GM06990 (cell line): ENCODE measurements around the gene TEX19.

Experiments used
- DNase-seq: peaks from one replicate; pipeline ENCODE4 v3.0.0-alpha.2; 2011; ENCODE audit not compliant: insufficient read length; ENCODE audit errors: extremely low read depth
- H3K27me3 ChIP-seq: replicated peaks from 2 replicates; pipeline ENCODE4 v1.6.0; 2011; ENCODE audit warnings: low read length; ENCODE audit not compliant: control insufficient read depth, insufficient read depth
- H3K36me3 ChIP-seq: 2 replicates; pipeline ENCODE4 v1.5.1; 2011; ENCODE audit warnings: low read length; ENCODE audit not compliant: control insufficient read depth, insufficient read depth
- H3K4me3 ChIP-seq: replicated peaks from 2 replicates; pipeline ENCODE4 v1.5.1; 2011; ENCODE audit warnings: low read depth, mild to moderate bottlenecking, control low read depth, low read length
- CTCF ChIP-seq: IDR thresholded peaks from 2 replicates; pipeline ENCODE4 v1.5.1; 2011; ENCODE audit warnings: low read length, control low read depth, mild to moderate bottlenecking, inconsistent platforms; ENCODE audit not compliant: insufficient read depth, poor library complexity, severe bottlenecking

The TEX19 gene

DNA sequence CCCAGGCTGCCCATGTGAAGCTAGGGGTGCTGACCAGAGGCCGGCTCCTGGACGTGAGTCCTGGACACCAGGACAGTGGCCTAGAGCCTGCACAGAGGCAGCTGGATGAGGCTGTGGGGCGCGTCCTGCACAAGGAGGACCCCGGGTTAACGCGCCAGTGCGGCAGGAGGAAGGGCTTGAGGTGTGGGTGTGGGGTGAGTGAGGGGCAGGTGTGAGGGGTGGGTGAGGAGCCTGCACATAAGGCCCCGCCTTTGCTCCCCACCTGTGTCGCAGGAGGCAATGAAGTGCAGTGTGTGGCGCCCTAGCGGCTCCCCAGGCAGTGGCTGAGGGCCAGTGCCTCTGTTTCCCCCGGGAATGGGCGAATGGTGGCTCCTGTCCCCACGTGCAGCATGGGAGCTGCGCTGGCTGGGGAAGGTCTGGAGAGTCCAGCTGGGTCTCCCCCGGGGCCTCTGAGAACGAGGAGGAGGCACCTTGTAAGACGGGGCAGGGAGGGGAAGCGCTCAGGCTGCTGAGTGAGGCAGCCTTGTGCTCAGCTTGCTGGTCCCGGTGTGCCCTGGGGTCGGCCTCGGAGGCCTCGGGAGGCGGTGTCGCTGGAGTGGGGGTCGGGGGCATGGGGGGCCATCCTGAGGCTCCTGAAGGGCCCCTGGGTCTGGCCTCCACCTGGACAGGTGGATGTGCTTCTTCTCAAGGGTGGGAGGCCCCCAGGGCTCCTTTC lies 44.9 kb upstream of the TEX19 start:
- Histone ChIP-seq H3K36me3 (no peaks in the 10 kb centered on the region), H3K4me3 (no peak overlapping the region), H3K27me3 (no peaks in the 10 kb centered on the region; the same call in 1 of the 2 replicates)
- DNase-seq, result no peak
- TF ChIP-seq CTCF, result no peak

DNA sequence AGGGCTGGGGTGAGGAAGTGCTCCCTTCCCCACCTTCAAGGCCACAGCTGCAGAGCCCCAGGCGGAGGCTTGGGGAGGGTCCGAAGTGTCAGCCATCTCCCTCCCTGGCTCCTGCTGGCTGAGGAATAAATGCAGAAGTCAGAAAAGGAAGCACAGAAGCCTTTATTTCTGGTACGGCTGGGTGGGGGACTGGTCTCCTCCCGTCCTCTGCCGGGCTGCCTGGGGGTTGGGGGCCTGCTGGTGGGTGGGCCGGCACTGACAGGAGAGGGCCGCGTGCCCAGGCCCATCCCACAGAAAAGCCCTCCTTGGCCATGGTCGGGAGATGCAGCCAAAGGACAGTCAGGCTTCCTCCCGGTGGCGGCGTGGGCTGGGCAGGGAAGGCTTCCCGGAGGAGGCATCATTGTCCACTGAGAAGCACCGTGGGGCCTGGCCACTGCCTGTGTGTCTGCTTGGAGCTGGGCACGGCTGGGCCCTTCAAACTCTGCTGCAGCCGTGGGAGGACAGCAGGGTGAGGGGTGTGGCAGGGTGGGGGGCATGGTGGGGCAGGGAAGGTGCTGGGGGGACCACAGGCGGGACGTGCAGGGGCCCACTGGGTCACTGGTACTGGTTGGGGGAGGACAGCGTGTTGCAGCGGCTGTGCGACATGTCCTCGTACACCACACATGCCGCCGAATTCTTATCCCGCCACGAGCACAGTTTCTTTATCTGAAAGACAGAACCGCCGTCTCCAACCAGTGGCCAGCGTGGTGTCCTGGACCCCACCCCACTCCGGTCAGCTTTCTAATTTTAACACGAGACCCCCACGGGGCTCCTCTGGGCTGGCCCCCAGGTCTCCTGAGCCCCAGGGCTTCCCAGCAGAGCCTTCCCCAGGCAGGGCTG lies 44.1 kb upstream of the TEX19 start:
- TF ChIP-seq CTCF, result no peak
- Histone ChIP-seq H3K27me3 (no peaks in the 10 kb centered on the region; the same call in 1 of the 2 replicates), H3K36me3 (no peaks in the 10 kb centered on the region), H3K4me3 (no peak overlapping the region)
- DNase-seq, result no peak

GRCh38 chr17:82315703-82316358 lies 43.2 kb upstream of the TEX19 start:
- no peak for TF ChIP-seq CTCF
- no peak for DNase-seq
- Histone ChIP-seq H3K27me3 (no peaks in the 10 kb centered on the region; the same call in 1 of the 2 replicates), H3K36me3 (no peaks in the 10 kb centered on the region), H3K4me3 (no peak overlapping the region)

GRCh38 chr17:82316651-82317393 lies 42.2 kb upstream of the TEX19 start:
- no peak for DNase-seq
- TF ChIP-seq CTCF, result no peak
- H3K27me3 ChIP-seq, result no peaks in the 10 kb centered on the region; the same call in 1 of the 2 replicates
- no peak overlapping the region for H3K4me3 ChIP-seq
- H3K36me3 ChIP-seq, result no peaks in the 10 kb centered on the region

DNA sequence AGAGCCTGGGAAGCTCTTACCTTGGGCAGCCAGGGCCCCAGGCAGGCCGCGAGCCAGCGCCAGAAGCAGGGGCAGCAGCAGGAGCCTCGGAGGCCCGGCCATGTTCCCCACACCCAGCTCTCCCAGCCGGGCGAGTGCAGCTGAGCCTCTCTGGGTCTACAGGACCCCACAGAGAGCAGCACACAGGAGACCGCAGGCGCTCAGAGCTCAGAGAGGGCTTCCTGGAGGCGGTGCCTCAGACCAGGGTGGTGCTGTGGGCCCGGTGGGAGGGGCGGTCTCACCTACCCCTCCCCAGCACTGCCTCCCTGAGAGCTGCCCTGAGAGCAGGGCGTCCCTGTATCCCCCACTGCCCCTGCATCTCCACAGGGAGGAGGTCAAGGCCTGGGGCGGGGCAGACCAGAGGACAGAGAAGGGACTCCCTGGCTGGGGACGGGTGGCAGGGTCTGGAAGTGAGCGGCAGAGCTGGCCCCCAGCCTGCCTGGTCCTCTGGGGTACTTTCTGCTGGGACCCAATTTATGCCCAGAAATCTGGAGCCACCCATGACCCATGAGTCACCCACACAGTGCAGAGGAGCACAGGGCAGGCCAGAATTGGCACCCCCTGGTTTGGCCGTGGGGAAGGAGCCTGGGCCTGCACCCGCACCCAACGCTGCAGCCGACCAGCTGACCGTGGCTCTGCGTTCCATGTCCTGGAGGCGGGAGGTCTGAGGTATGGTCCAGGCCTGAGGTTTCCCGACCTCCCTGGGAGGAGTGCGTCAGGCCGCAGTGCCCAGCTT lies 41.5 kb upstream of the TEX19 start, which contains the start of gene CD7:
TSS of gene CD7 (minus strand) at position 215 of the 775 bp plus-strand sequence. CDS start at position 102, 113 bp downstream.
- no peak for DNase-seq
- no peaks in the 10 kb centered on the region for H3K36me3 ChIP-seq
- H3K4me3 ChIP-seq, result no peak within 1 kb of the TSS
- no peaks in the 10 kb centered on the region; the same call in 1 of the 2 replicates for H3K27me3 ChIP-seq
- no peak for TF ChIP-seq CTCF
